ENCODE measurements around the gene ADORA2B. TPM values are rescaled to one million over a fixed set of nuclear protein-coding genes. Genes with fewer than 3 reads are reported as not detected.

The ADORA2B gene
- total RNA-seq, 1 donor from 2014 or later = 7.1 TPM

DNA sequence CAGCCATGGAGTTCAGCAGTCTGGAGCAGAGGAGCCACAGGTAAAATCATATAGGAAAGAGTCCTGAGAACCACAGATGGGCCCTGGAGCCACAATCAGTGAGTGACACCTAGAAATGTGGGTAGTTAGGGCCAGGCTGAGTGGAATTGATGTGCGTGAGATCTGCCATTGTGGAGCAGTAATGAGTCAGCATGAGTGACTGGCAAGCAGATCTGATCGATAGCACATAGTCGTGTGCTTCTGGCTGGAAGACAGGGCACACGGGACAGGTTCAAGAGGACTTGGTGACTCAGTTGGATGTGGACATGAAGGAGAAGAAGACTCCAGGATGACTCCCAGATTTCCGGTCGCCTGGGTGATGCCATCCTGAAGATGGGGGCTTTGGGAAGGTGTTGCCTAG, 12.3 kb downstream of the ADORA2B start:
- TF ChIP-seq, protein P1, sequence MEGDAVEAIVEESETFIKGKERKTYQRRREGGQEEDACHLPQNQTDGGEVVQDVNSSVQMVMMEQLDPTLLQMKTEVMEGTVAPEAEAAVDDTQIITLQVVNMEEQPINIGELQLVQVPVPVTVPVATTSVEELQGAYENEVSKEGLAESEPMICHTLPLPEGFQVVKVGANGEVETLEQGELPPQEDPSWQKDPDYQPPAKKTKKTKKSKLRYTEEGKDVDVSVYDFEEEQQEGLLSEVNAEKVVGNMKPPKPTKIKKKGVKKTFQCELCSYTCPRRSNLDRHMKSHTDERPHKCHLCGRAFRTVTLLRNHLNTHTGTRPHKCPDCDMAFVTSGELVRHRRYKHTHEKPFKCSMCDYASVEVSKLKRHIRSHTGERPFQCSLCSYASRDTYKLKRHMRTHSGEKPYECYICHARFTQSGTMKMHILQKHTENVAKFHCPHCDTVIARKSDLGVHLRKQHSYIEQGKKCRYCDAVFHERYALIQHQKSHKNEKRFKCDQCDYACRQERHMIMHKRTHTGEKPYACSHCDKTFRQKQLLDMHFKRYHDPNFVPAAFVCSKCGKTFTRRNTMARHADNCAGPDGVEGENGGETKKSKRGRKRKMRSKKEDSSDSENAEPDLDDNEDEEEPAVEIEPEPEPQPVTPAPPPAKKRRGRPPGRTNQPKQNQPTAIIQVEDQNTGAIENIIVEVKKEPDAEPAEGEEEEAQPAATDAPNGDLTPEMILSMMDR (IDR thresholded peaks at IDR 0.05) = no peak
- H3K27ac ChIP-seq = no peak overlapping the region
- ATAC-seq (no peak), DNase-seq (no peak)
- intact Hi-C loops (cut with DNase I) = no loop called here
- no peak overlapping the region for H3K4me3 ChIP-seq
- H3K27me3 ChIP-seq = no peaks in the 10 kb centered on the region
- no peaks in the 10 kb centered on the region for H3K36me3 ChIP-seq
- peaks cover 7% of the 10 kb centered on the region for H3K4me1 ChIP-seq
- H3K9me3 ChIP-seq = no peaks in the 10 kb centered on the region

DNA sequence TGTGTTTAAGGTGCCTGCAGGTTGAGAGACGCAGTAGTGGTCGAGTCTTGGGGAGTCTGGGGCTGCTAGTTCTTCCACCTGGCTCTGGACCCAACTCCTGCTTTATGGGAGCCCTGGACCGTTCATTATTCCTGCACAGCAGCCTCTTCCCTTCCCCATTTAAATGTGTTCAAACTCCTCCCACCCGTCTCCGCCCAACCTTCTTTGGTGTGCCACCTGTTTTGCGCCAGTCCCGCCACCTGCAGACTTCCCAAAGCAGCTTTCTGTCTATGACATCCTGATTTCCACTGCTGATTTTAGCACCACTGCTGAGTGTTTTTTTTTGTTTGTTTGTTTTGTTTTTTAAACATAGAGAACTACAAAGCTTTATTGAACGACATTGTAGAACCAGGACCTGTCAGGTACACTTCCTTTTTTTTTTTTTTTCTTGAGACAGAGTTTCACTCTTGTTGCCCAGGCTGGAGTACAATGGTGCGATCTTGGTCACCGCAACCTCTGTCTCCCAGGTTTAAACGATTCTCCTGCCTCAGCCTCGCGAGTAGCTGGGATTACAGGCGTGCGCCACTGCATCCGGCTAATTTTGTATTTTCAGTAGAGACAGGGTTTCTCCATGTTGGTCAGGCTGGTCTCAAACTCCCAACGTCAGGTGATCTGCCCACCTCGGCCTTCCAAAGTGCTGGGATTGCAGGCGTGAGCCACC, 12.8 kb downstream of the ADORA2B start:
- TF ChIP-seq, protein P1 (IDR thresholded peaks at IDR 0.05) = no peak
- no peak overlapping the region for H3K27ac ChIP-seq
- H3K4me3 ChIP-seq = no peak overlapping the region
- intact Hi-C loops (cut with DNase I) = no loop called here
- no peaks in the 10 kb centered on the region for H3K9me3 ChIP-seq
- H3K36me3 ChIP-seq = no peaks in the 10 kb centered on the region
- H3K4me1 ChIP-seq = peaks cover 7% of the 10 kb centered on the region
- H3K27me3 ChIP-seq = no peaks in the 10 kb centered on the region
- DNase-seq (no peak), ATAC-seq (no peak)

DNA sequence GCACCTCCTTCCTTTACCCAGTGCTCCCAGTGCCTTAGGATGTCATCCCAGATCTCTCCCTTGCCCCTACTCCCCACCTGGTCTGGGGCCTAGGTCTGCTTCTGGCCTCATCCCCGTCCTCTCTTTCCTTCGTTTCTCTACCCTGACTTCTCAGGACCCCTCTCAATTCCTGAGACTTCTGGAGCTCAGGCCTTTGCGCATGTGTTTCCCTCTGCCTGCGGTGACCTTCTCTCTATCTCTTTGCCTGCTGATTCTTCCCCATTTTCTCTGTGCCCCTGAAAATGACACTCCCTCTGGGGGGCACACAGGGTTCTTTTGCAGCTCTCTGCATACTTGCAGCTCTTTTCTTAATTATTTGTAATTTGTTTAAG, 13.5 kb downstream of the ADORA2B start:
- H3K27me3 ChIP-seq = no peaks in the 10 kb centered on the region
- TF ChIP-seq, protein P1 (IDR thresholded peaks at IDR 0.05) = no peak
- intact Hi-C loops (cut with DNase I) = no loop called here
- H3K9me3 ChIP-seq = no peaks in the 10 kb centered on the region
- peak overlapping the region; percentile 31 for H3K27ac ChIP-seq
- ATAC-seq = peak; percentile 53
- H3K4me3 ChIP-seq = no peak overlapping the region
- H3K4me1 ChIP-seq = peaks cover 7% of the 10 kb centered on the region
- H3K36me3 ChIP-seq = no peaks in the 10 kb centered on the region
- DNase-seq = no peak

DNA sequence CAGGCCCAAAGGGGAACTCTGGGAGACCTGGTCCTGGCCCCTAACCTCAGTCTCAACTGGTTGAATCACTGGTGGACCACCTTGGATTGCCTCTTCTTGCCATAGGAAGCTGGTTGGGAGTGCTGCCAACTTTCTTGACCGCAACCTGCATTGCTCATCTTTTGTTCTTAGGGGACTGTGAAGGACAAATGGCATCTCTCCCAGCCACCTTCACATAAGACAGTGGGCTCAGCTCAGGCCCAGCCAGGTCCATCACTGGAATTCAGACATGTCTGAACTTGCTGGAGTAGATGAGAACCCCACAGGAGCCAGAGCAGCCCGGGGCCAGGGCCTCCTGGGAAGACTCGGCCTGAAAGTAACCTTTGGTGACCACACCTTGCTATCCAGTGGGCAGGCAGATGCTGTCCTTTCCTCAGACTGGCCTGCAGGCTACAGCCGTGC, 18.8 kb downstream of the ADORA2B start:
- Histone ChIP-seq H3K9me3 (no peaks in the 10 kb centered on the region), H3K27me3 (no peaks in the 10 kb centered on the region), H3K27ac (no peak overlapping the region), H3K4me1 (peaks cover 26% of the 10 kb centered on the region), H3K36me3 (no peaks in the 10 kb centered on the region), H3K4me3 (no peak overlapping the region)
- ATAC-seq (no peak), DNase-seq (no peak)
- intact Hi-C loops (cut with DNase I) = no loop called here
- TF ChIP-seq, protein P1 (IDR thresholded peaks at IDR 0.05) = no peak

DNA sequence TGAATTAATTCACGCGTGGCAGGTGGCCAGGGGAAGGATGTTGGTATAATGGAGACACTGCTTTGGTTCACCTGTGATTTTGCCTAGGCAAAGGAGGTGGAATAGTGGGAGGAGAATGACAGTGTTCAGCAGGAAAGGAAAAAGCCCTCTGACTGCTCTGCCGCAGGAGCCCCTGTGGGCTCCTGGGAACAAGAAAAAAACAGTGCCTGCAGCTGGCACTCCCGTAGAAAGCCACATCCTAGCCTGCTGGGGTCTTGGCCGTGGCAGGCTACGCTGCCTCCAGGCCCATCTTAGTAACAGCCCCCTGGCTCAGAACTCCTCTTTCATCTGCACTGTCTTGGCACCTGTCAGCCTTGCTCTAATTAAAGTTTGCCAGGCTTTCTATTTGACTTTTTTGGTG, 20.6 kb downstream of the ADORA2B start:
- Histone ChIP-seq H3K4me1 (peaks cover 23% of the 10 kb centered on the region), H3K27ac (peak overlapping the region; percentile 76), H3K4me3 (no peak overlapping the region), H3K27me3 (no peaks in the 10 kb centered on the region), H3K36me3 (no peaks in the 10 kb centered on the region), H3K9me3 (no peaks in the 10 kb centered on the region)
- intact Hi-C loops (cut with DNase I) = no loop called here
- no peak for DNase-seq
- ATAC-seq = no peak
- TF ChIP-seq, protein P1 (IDR thresholded peaks at IDR 0.05) = no peak
